Measurements from ENCODE around the gene ADGRB3. TPM values are rescaled to one million over a fixed set of nuclear protein-coding genes. Genes with fewer than 3 reads are reported as not detected.

Gene ADGRB3
- total RNA-seq, 1 donor from 2014 or later = 3.5 TPM

DNA sequence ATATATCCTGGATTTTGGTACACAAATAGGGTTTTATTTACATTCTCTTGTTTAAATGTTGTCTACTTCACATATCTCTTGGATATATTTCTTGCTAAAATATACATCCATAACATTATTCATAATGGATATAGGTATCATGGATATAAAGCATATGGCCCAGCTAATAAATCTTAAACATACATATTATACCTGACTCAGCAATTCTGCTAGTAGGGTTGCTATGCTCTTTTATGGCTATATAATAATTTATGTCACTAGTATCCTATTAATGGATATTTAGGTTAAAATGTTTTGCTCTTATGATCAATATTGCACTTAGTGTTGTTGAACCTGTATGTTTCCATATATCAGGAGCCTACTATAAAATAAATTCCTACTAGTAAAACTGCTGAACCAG is 786.2 kb downstream of the ADGRB3 start:
- Histone ChIP-seq H3K4me3 (no peak overlapping the region), H3K36me3 (no peaks in the 10 kb centered on the region), H3K27ac (no peak overlapping the region), H3K27me3 (no peaks in the 10 kb centered on the region), H3K9me3 (no peaks in the 10 kb centered on the region), H3K4me1 (no peaks in the 10 kb centered on the region)
- TF ChIP-seq, protein P1, sequence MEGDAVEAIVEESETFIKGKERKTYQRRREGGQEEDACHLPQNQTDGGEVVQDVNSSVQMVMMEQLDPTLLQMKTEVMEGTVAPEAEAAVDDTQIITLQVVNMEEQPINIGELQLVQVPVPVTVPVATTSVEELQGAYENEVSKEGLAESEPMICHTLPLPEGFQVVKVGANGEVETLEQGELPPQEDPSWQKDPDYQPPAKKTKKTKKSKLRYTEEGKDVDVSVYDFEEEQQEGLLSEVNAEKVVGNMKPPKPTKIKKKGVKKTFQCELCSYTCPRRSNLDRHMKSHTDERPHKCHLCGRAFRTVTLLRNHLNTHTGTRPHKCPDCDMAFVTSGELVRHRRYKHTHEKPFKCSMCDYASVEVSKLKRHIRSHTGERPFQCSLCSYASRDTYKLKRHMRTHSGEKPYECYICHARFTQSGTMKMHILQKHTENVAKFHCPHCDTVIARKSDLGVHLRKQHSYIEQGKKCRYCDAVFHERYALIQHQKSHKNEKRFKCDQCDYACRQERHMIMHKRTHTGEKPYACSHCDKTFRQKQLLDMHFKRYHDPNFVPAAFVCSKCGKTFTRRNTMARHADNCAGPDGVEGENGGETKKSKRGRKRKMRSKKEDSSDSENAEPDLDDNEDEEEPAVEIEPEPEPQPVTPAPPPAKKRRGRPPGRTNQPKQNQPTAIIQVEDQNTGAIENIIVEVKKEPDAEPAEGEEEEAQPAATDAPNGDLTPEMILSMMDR (IDR thresholded peaks at IDR 0.05) = no peak
- intact Hi-C loops (cut with DNase I) = no loop called here
- no peak for DNase-seq
- no peak for ATAC-seq

DNA sequence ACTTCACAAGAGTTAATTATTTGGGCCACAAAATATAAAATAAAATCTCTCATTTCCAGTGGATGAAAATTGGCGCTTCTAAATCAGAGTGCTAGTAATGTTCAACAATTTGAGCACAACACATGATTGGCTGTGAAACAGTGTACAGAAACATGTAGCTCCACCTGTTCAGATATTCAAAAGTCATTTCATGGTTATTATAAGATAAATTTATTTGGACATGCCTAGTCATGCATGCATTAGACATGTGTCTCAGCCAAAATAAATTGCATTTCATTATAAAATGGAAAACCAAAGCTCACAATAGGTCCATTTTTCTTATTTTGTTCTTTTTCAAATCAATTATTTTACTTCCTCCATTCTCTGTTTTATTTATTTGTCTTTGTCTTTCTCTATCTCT is 786.9 kb downstream of the ADGRB3 start:
- TF ChIP-seq, protein P1 (IDR thresholded peaks at IDR 0.05) = no peak
- ATAC-seq (no peak), DNase-seq (no peak)
- H3K36me3 ChIP-seq = no peaks in the 10 kb centered on the region
- H3K9me3 ChIP-seq = no peaks in the 10 kb centered on the region
- intact Hi-C loops (cut with DNase I) = no loop called here
- H3K4me3 ChIP-seq = no peak overlapping the region
- no peaks in the 10 kb centered on the region for H3K27me3 ChIP-seq
- no peaks in the 10 kb centered on the region for H3K4me1 ChIP-seq
- H3K27ac ChIP-seq = no peak overlapping the region

DNA sequence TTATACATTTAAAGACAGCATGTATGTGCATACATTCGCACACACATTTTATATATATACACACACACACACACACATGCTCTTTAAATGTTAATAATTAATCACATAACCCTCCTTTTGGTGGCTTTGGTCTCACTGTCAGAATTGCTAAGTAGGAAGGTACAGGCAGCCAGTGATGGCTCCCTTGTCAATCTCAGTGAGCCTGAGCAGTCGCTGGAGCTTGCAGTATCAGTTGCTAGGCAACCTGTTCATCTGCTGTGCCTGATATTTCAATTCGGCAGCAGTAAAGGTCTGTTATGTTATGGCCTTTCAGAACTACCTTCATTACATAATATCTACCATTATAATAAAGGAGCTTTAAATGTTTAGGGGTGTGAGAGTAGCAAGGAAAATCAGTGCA is 787.4 kb downstream of the ADGRB3 start:
- Histone ChIP-seq H3K4me1 (no peaks in the 10 kb centered on the region), H3K36me3 (no peaks in the 10 kb centered on the region), H3K9me3 (no peaks in the 10 kb centered on the region), H3K27ac (no peak overlapping the region), H3K4me3 (no peak overlapping the region), H3K27me3 (no peaks in the 10 kb centered on the region)
- intact Hi-C loops (cut with DNase I) = no loop called here
- TF ChIP-seq, protein P1 (IDR thresholded peaks at IDR 0.05) = no peak
- DNase-seq (no peak), ATAC-seq (no peak)

DNA sequence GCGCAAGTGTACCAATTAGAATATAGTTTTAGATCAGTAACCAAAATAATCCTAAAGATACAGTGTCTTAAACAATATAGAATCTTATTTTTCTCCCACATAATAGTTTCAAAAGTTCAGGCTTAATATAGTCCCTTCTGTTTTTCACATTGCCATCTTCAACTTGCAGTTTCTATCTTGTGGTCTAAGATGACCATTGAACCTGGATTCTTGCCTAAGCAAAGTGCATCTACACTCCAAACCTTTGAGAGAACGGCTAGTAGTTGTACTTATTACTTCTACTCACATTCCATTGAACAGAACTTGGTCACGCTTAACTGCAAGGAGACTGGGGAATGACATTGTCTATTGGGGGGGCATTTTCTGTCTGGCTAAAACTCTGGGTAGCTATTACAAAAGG is 788.7 kb downstream of the ADGRB3 start:
- intact Hi-C loops (cut with DNase I) = no loop called here
- ATAC-seq = no peak
- TF ChIP-seq, protein P1 (IDR thresholded peaks at IDR 0.05) = no peak
- H3K9me3 ChIP-seq = no peaks in the 10 kb centered on the region
- no peaks in the 10 kb centered on the region for H3K4me1 ChIP-seq
- no peaks in the 10 kb centered on the region for H3K27me3 ChIP-seq
- no peak for DNase-seq
- no peak overlapping the region for H3K4me3 ChIP-seq
- H3K27ac ChIP-seq = no peak overlapping the region
- H3K36me3 ChIP-seq = no peaks in the 10 kb centered on the region

DNA sequence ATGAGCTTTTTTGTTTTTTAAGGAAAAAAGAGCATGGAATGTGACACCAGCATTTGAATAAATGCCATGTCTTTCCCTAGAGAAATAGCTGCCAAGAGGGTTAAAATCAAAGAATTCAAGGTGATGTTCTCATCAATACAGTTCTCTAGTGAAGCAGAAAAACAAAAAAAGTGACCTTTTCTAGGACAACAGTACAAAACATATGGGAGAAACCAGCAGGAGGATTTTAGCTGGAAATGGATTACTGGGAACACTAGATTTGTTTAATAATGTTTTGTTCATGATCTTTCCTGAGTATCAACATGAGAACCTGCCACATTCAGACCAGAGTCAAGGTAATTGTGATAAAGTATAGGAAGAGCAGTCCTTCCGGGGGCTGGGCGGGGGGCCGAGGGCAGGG is 789.5 kb downstream of the ADGRB3 start:
- no peak for ATAC-seq
- DNase-seq = no peak

More for the DNA sequence above, 789.5 kb downstream of the ADGRB3 start:
- H3K27ac ChIP-seq = no peak overlapping the region
- no peak overlapping the region for H3K4me3 ChIP-seq
- H3K27me3 ChIP-seq = no peaks in the 10 kb centered on the region
- H3K36me3 ChIP-seq = no peaks in the 10 kb centered on the region
- H3K9me3 ChIP-seq = no peaks in the 10 kb centered on the region
- TF ChIP-seq, protein P1 (IDR thresholded peaks at IDR 0.05) = no peak
- H3K4me1 ChIP-seq = no peaks in the 10 kb centered on the region
- intact Hi-C loops (cut with DNase I) = no loop called here

All from upper lobe of right lung (tissue), 1 donor.